NCI-H774 (cell line): Measurements from ENCODE around the gene MRPL12.

ENCODE experiments used
- DNase-seq: peaks from one replicate; lab custom pipeline; 2025; lab: John Stamatoyannopoulos, UW

The MRPL12 gene

DNA sequence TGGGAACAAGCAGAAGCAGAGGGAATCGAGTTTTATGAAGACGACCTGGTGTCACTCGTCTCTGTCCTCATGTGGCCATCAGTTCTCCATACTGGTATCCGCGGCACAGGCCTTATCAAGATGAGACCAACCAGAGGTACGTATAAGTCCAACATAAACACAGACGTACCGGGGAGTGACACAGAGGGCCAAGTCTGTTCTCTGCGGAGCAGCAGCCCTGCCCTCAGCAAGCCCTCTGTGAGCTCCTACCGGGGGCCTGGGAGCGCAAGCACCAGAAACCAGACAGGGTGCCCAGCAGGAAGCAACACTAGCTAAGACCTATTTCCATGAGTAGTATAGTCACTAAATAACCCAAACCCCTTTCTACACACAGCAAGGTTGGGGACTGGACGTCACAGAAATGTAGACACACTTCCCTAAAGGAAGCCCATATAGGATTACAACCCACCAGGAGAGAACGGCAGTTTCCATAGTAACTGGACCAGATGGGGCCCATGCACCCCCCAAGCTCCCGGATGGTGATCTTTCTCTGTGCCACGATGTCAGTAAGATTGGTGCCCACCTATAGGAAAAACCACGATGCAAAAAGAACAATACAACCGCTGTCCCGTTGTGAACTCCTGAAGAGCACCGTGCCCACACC lies 20.5 kb upstream of the MRPL12 start:
- DNase-seq = no peak

DNA sequence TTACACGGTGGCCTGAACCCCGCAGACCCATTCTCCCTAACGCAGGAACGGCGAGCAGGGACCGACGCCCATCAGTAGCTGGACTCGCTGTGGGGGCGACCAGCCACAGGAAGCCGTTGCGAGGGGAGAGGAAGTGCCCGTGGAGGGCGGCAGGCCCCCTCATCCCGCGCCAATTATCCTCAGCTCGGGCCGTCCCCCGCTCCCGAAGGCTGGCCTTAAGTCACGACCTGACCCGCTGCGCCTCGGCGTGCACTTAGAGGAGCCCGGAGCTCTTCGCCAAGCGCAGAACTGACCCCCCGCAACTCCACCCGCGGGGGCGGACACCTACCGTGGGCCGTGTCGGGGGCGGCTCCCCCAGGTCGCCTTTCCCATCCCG lies 20.0 kb upstream of the MRPL12 start:
- DNase-seq = no peak

DNA sequence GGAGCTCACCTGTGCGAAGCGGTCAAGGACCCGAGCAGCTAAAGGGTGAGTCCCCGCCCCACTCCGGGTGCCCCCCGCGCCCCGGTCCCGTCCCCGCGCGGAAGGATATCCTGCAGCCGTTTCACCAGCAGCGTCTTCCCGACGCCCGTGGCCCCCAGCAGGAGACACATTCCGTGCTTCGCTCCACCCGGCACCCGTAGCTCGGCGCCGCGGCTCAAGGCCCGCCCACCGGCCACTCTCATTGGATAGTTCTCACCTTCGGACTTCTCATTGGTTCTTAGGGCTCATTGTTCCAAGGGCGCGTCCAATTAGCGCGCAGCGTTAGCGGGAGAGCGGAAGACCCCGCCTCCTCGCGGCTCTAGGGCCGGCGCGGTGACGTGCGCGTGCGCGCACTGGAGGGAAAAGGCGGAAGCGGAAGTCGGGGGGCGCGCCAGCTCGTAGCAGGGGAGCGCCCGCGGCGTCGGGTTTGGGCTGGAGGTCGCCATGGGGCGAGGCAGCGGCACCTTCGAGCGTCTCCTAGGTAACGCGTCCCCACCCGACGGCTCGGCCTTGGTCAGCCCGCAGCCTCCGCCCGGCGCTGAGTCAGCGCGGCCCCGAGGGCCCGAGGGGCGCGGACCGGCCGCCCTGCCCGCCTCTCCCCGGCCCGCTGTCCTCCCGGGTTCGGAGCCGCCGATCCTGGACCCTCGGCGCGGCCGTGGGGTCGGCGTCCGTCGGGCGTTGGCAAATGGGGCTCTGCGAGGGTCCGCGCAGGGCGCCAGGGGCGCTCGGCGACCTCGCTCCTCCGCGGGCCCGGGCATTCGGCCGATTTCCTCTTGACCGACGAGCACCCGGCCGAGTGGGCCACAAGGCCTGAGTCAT lies 19.4 kb upstream of the MRPL12 start, which contains the start of the genes ARL16 and HGS:
Gene ARL16, minus strand, starts transcription at position 214 of the 858 bp plus-strand sequence. Its CDS starts 44 bp downstream, at position 170.
Gene HGS, plus strand, starts transcription at position 428 of the 858 bp plus-strand sequence. Its CDS starts 56 bp downstream, at position 484.
- DNase-seq = peak; percentile 100

DNA sequence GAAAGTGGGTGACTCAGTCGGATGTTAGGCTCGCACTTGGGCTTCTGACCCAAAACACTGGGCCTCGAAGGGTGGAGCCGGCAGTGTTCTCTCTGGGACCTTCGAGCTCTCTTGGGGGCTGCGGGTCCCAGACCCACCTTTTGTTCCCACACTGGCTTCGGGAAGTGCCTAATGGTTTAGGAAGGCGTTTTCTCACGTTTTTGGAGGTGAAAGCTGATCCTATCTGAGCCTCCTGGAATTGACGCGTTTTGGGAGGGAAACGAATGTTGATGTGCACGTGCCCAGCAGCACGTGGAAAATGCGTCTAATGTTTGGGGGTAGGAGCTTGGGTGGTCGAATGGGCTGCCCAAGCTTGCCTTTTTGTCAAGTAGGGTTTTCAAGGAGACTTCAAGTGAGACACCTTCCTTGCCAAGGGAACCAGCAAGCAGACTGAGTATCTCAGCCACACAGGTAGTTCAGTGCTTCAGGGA lies 18.7 kb upstream of the MRPL12 start:
- DNase-seq = no peak

DNA sequence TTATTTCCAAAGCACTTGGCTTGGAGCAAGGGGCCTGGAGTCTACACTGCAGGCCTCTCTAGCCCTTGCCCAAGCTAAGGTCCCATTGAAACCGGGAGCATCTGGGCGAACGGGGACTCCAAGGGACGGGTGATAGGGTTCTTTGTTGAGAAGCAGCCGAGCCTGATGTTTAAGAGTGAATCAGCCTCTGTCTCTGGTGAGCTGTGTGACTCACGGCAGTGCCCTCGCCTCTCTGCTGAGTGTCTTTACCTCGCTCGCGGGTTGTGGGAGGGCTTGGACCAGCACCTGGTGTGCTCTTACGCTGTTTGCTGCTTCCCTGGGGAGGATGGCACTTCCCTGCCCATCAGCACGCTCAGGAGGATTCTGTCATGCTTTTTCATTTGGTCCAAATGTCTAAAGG lies 18.1 kb upstream of the MRPL12 start:
- no peak for DNase-seq

DNA sequence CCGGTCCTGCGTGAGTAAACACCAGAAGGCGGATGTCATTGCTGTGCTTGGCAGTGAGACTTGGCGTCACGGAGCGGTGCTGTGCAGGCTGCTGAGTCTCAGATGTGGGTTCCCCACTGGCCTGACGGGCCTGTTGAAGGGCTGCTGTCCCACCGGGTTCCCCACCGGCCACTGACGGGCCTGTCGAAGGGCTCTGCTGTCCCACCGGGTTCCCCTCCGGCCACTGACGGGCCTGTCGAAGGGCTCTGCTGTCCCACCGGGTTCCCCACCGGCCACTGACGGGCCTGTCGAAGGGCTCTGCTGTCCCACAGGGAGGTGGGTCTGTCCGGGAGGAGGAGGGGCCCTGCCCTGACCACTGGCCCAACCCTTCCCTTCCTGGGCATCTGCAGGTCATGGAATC lies 16.6 kb upstream of the MRPL12 start:
- DNase-seq = no peak

DNA sequence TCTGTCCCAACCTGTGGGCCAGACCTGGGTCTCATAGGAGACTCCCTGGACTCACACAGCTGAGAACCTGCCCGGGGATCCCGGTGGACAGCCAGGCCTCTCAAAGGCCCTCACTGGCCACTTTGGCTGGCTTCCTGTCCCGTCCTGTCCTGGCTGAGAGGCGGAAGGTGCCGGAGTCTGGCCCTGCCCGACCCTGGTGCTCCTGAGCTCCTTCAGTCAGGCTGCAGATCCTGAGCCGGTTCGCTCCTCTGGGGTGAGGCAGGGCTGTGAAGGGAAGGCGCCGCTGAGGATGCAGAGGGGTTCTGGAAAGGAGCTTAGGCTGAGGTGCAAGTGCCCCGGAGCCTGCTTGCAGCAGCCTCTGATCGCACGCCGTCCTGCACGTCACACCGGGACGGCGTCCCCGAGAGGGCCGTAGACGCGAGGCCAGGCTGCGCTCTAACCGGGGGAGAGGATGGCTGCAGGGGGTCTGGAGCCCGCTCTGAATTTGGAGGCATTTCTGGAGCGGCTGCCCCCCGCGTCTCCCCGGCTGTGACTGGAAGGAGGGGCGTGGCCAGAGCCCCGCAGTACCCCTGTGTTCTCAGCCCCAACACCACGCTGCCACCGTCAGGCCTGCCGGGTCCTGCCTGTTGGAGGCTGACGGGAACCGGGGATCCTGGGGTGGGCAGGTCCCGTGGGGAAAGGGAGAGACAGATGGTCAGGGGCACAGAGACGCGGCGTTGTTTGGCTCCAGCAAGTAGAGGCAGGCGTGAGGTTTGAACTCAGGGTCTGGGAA lies 15.2 kb upstream of the MRPL12 start:
- no peak for DNase-seq

DNA sequence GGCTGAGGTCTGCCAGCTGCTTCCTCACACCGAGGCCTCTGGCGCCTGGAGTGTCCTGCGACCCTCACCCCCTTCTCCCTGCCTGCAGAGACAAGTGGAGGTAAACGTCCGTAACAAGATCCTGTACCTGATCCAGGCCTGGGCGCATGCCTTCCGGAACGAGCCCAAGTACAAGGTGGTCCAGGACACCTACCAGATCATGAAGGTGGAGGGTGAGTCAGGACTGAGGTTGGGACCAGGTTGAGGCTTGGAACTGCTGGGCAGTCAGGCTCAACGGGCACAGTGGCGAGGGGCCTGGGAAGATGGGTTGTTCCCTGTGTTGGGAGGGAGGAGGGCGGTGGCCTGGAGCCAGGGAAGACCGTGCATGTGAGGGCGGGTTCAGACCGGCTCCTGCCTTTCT lies 14.6 kb upstream of the MRPL12 start:
- no peak for DNase-seq

DNA sequence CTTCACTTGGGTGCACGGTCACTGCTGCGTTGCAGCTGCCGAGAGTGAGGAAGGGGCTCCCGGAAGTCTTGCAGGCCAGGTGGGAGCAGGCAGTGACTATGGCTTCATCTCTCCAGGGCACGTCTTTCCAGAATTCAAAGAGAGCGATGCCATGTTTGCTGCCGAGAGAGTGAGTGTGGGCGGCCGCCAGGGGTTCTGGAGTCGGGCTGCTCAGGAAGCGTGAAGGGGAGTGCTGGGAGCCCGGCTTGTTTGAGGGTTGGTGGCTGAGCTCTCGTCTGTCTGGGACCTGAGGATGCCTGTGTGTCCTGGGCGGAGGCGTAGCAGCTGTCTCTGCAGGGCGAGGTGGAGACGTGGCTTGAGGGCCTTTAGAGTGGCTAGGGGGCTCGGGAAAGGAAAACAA lies 13.1 kb upstream of the MRPL12 start:
- DNase-seq = no peak

DNA sequence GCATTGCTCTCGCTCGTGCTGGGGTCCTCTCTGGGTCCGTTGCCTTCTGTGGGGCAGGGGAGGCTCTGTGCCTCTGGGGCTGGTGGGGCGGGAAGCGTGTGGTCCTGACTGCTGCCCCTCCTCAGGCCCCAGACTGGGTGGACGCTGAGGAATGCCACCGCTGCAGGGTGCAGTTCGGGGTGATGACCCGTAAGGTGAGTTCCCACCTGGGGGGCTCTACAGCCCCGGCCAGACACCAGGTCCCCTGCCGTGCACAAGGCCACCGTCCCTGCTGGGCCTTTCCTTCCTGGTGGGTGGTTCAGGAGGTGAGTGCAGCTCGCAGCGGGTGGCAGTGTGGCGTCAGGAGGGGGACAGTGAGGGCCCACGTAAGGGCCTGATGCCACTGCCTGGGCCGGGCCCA lies 12.6 kb upstream of the MRPL12 start:
- DNase-seq = no peak

DNA sequence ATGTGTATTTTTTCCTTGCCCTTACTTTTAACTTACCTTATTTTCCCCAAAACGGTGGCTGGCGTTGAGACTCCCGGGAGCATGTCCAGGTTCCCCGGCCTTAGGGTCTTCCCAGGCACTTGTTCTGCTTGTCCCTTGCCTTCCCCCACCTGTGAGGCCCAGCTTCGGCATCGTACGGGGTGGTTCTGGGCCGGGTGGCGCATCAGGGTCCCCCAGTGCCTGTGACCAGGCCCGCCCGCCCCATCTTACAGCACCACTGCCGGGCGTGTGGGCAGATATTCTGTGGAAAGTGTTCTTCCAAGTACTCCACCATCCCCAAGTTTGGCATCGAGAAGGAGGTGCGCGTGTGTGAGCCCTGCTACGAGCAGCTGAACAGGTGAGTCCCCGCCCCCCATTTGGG lies 12.0 kb upstream of the MRPL12 start:
- no peak for DNase-seq

DNA sequence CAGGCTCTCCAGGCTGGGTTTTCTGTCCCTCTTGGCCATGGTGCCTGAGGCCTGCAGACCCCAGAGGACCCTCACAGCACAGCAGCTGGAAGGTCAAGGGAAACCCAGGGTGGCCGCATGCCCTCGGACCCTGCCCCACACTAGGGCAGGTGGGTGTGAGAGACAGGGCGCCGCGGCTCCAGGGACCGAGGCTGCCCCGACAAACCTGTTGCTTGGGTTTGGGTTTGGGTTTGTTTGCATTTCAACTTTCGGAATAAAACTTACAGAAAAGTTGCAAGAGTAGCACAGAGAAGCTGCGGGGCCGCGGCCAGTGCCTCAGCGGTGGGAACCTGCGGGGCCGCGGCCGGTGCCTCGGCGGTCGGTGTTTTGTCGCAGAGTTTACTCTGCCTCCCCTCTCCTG lies 11.6 kb upstream of the MRPL12 start:
- DNase-seq = no peak

DNA sequence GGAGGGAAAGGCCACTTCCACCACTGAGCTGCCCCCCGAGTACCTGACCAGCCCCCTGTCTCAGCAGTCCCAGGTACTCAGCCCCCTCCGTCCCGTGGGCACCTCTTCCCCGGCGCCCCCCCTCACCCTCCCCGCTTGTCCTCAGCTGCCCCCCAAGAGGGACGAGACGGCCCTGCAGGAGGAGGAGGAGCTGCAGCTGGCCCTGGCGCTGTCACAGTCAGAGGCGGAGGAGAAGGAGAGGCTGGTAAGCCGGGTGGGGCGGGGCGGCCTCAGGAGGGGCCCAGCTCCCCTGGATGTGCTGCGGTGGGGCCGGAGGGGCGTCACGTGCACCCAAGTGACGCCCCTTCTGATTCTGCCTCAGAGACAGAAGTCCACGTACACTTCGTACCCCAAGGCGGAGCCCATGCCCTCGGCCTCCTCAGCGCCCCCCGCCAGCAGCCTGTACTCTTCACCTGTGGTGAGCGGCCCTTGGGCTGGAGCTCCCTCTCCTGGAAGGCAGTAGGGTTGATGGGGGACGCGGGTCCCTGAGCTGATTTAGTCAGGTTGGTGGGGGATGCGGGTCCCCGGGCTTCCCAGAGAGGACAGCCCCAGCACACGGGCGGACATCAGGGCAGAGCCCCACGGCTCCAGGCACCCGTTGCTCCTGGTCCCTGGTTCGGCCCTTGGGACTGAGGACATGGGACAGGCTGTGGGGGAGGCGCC lies 9.5 kb upstream of the MRPL12 start:
- DNase-seq = no peak

DNA sequence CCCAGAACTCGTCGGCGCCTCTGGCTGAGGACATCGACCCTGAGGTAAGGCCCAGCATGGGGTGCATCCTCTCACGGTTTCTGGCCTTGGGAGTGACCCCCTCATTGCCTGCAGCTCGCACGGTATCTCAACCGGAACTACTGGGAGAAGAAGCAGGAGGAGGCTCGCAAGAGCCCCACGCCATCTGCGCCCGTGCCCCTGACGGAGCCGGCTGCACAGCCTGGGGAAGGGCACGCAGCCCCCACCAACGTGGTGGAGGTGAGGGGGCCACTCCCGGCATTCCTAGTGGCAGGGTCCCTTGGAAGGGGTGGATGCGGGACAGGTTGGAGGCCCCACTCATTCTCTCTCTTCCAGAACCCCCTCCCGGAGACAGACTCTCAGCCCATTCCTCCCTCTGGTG lies 8.4 kb upstream of the MRPL12 start:
- no peak for DNase-seq

DNA sequence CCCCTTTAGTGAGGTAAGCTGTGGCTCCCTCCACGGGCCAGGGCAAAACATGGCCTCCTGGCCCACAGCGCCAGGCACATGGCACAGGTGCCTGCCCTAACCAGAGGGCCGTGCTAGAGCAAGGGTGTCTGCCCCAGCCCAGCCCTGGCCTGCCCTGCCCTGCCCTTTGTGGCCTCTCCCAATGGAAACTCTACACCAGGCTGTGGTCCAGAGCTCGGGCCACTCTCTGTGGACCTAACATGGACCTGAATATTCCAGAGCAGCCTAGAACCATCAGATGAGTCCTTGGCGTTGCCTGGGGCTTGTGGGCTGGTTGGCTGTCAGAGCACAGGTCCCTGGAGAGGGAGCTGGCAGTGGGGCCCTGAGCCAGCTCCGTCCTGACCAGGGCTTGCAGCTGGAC lies 8.0 kb upstream of the MRPL12 start:
- DNase-seq = no peak

DNA sequence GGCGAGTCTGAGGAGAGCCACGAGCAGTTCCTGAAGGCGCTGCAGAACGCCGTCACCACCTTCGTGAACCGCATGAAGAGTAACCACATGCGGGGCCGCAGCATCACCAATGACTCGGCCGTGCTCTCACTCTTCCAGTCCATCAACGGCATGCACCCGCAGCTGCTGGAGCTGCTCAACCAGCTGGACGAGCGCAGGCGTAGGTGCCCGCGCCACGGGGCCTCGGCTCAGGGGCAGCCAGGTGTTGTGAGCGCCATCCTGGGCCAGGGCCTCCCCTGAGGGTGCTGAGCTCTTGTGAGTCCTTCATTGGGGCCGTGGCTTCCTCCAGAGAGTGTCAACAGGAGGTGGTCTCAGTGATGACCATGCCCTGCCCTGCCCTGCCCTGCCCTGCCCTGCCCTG lies 7.4 kb upstream of the MRPL12 start:
- DNase-seq = no peak

DNA sequence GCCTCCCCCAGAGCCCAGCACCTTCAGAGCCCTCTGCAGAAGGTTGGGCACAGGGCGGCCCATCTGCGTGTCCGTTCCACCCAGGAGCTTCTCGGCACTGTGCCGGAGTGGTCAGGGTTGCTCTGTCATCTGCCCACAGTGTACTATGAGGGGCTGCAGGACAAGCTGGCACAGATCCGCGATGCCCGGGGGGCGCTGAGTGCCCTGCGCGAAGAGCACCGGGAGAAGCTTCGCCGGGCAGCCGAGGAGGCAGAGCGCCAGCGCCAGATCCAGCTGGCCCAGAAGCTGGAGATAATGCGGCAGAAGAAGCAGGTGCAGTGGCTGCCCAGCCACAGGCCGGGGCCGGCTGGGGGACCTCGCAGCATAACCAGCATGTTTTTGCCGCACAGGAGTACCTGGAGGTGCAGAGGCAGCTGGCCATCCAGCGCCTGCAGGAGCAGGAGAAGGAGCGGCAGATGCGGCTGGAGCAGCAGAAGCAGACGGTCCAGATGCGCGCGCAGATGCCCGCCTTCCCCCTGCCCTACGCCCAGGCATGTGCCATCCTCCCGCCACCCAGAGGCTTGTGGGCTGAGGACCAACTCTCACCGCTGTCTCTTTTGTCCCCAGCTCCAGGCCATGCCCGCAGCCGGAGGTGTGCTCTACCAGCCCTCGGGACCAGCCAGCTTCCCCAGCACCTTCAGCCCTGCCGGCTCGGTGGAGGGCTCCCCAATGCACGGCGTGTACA lies 6.8 kb upstream of the MRPL12 start:
- DNase-seq = no peak

DNA sequence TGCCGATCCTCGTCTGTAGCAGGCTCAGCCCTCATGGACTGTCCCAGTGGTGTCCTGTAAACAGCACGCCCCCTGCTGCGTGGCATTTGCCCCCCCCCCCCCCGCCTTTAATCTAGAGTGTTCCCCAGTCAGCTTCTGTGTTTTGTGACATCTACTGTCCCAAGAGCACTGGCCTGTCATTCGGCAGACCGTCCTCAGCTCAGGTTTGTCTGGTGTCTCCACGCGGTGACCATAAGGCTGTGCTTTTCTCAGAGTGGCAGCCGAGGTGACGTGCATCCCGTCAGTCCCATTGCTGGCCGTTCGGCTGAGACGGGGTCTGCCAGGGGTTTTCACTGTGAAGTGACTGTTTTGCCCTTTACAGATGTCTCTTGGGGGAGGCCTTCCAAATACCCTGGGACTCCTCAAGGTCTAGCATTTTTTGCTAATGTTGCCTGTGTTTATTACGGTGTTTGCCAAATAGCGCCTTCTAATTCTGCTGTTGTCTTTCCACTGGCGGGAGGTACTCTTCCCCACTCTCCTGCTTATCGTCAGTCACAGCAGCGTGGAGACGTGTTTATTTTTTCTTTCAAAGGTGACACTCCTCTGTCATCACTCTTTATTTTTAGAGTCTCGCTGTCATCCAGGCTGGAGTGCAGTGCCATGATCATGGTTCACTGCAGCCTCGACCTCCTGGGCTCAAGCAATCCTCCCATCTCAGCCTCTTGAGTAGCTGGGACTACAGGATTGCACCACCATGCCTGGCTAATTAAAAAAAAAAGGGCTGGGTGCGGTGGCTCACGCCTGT lies 5.7 kb upstream of the MRPL12 start:
- DNase-seq = no peak

DNA sequence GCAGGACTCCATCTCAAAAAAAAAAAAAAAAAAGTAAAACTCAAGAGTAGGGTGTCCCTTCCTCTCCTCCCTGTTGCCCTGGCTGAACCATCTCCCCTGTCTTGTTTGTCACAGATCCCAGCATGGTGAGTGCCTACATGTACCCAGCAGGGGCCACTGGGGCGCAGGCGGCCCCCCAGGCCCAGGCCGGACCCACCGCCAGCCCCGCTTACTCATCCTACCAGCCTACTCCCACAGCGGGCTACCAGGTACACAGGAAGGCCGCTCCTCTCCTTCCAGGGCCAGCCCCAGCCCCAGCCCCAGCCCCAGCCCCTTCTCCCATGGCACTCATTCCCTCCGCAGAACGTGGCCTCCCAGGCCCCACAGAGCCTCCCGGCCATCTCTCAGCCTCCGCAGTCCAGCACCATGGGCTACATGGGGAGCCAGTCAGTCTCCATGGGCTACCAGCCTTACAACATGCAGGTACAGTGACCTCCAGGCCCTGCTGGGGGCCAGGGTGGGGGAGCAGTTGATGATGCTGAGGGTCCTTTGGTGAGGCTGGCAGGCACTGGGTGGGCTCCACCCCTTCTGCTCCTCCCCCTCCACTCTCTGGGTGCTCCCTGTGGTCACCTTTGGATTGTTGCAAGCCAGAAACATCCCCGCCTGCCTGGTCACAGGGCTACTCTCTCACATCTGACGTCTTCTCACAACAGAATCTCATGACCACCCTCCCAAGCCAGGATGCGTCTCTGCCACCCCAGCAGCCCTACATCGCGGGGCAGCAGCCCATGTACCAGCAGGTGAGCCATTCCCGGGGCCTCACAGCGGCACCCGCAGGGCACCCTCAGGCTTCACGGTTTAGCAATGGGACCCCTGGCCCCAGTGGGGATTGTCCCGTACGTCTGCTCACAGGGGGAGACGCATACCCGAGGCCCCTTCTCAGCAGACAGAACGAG lies 2.5 kb upstream of the MRPL12 start:
- DNase-seq = no peak
